Measurements from ENCODE around the gene NPHP4.

The NPHP4 gene

GRCh38 chr1:5941671-5942070 lies 50.6 kb downstream of the NPHP4 start:
- Histone ChIP-seq H3K79me2 (ENCODE audit: control insufficient read depth, low read length) (no peaks in the 10 kb centered on the region), H3K27ac (ENCODE audit: low read depth, low read length) (no peak overlapping the region), H3F3A (ENCODE audit: control insufficient read depth, insufficient read depth) (no peaks in the 10 kb centered on the region), H3K9me3 (ENCODE audit: control insufficient read depth, insufficient read depth, low read length) (no peaks in the 10 kb centered on the region), H3K4me2 (ENCODE audit: low read length) (no peak overlapping the region), H3K4me1 (ENCODE audit: control insufficient read depth, low read length) (no peaks in the 10 kb centered on the region), H3K4me3 (ENCODE audit: low read length) (no peak overlapping the region), H3K9me2 (replicated peaks; ENCODE audit: control insufficient read depth, low read length) (no peaks in the 10 kb centered on the region), H4K20me1 (ENCODE audit: control insufficient read depth, insufficient read depth, low read depth, low read length) (no peaks in the 10 kb centered on the region), H3K36me3 (ENCODE audit: control insufficient read depth, low read length) (no peaks in the 10 kb centered on the region), H3K27me3 (ENCODE audit: control insufficient read depth, low read length) (no peaks in the 10 kb centered on the region)
- TF ChIP-seq CTCF (IDR thresholded peaks at IDR 0.05; ENCODE audit: low read depth, low read length, poor library complexity, severe bottlenecking) (no peak), EZH2phosphoT487 (IDR thresholded peaks at IDR 0.05; ENCODE audit: borderline replicate concordance, low read length) (no peak)

DNA sequence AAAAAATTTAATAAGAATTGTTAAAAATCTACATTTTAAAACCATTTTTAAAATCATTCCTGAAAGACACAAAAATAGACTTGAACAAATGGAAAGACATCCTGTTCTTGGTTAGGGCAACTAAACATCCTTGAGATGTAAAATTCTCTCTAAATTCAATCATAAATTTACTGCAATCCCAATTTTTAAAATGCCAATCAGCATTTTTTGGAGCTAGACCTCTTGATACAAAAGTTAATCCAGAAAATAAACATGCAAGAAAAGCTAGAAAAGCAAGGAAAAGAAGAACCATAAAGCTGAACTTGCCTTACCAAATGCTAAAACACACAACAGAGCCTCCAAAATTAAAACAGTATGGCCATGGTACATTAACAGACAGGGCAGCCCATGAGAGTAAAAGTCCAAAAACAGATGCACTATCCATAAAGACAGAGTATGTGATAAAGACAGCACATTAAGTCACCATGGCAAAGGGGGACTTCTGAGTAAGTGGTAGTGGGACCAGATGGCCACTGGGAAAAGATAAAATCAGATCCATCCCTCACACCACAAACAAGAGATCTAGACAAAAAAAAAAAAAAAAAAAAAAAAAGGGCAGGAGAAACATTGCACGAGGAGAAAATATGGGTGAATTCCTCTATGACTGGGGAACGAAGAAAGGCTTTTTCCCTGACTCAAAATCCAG lies 51.4 kb downstream of the NPHP4 start:
- no peaks in the 10 kb centered on the region for H3K79me2 ChIP-seq (ENCODE audit: control insufficient read depth, low read length)
- H3K9me3 ChIP-seq (ENCODE audit: control insufficient read depth, insufficient read depth, low read length), result no peaks in the 10 kb centered on the region
- no peak overlapping the region for H3K4me2 ChIP-seq (ENCODE audit: low read length)
- no peak overlapping the region for H3K4me3 ChIP-seq (ENCODE audit: low read length)
- TF ChIP-seq CTCF (IDR thresholded peaks at IDR 0.05; ENCODE audit: low read depth, low read length, poor library complexity, severe bottlenecking) (no peak), EZH2phosphoT487 (IDR thresholded peaks at IDR 0.05; ENCODE audit: borderline replicate concordance, low read length) (no peak)
- no peaks in the 10 kb centered on the region for H3K27me3 ChIP-seq (ENCODE audit: control insufficient read depth, low read length)
- H3K4me1 ChIP-seq (ENCODE audit: control insufficient read depth, low read length), result no peaks in the 10 kb centered on the region
- H3K36me3 ChIP-seq (ENCODE audit: control insufficient read depth, low read length), result no peaks in the 10 kb centered on the region
- no peak overlapping the region for H3K27ac ChIP-seq (ENCODE audit: low read depth, low read length)
- H3K9me2 ChIP-seq (replicated peaks; ENCODE audit: control insufficient read depth, low read length), result no peaks in the 10 kb centered on the region
- H3F3A ChIP-seq (ENCODE audit: control insufficient read depth, insufficient read depth), result no peaks in the 10 kb centered on the region
- no peaks in the 10 kb centered on the region for H4K20me1 ChIP-seq (ENCODE audit: control insufficient read depth, insufficient read depth, low read depth, low read length)

DNA sequence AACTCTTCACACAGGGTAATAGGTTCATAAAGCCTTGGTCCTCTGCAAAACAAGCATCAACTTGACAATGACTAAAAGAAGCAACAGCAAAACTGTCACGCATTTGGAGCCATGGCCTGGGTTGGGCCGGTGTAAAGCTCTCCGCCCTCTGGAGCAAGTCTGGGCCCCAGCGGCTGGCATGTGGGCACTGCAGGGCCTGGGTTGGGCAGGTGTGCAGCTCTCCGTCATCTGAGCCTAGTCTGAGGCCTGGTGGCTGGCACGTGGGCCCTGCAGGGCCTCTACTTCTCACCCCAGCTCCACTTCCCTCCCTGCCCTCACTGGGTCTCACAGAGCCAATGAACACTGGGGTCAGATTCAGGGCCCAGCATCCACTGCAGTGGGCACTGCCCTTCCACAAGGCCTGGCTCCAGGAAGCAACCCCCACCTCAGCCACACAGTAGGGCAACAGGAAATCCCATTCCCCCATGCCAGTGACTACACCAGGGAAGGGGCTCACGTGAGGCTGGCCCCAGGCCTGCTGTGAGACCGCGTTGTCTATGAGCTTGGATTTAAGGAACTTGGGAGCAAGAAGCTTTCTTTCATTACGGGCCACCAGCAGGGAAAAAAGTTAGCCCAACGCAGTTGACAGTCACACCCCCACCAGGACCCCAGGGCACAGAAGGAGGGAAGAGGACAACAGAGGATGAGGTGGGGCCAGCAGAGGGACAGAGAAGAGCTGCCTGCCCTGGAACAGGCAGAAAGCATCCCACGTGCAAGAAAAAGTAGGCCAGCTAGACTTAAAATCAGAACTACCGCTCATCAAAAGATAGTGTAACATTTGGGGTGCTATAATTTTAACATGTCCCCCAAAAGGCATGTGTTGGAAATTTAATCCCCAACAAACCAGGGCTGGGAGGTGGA lies 52.7 kb downstream of the NPHP4 start:
- no peak overlapping the region for H3K27ac ChIP-seq (ENCODE audit: low read depth, low read length)
- H3K4me3 ChIP-seq (ENCODE audit: low read length), result no peak overlapping the region
- H3K4me1 ChIP-seq (ENCODE audit: control insufficient read depth, low read length), result no peaks in the 10 kb centered on the region
- no peaks in the 10 kb centered on the region for H3K27me3 ChIP-seq (ENCODE audit: control insufficient read depth, low read length)
- H3K9me2 ChIP-seq (replicated peaks; ENCODE audit: control insufficient read depth, low read length), result no peaks in the 10 kb centered on the region
- no peak overlapping the region for H3K4me2 ChIP-seq (ENCODE audit: low read length)
- H3K79me2 ChIP-seq (ENCODE audit: control insufficient read depth, low read length), result no peaks in the 10 kb centered on the region
- no peaks in the 10 kb centered on the region for H3F3A ChIP-seq (ENCODE audit: control insufficient read depth, insufficient read depth)
- no peak for TF ChIP-seq EZH2phosphoT487 (IDR thresholded peaks at IDR 0.05; ENCODE audit: borderline replicate concordance, low read length)
- TF ChIP-seq CTCF (IDR thresholded peaks at IDR 0.05; ENCODE audit: low read depth, low read length, poor library complexity, severe bottlenecking), result no peak
- H3K9me3 ChIP-seq (ENCODE audit: control insufficient read depth, insufficient read depth, low read length), result no peaks in the 10 kb centered on the region
- H4K20me1 ChIP-seq (ENCODE audit: control insufficient read depth, insufficient read depth, low read depth, low read length), result no peaks in the 10 kb centered on the region
- H3K36me3 ChIP-seq (ENCODE audit: control insufficient read depth, low read length), result no peaks in the 10 kb centered on the region
